Mucosa of rectum (tissue), 2 donors: ENCODE data around the gene MSX1.

Experiments used
- H3K27ac ChIP-seq, 2 donors: one replicate each; pipeline ENCODE4 v1.7.0; 2013; ENCODE audit warnings: inconsistent platforms in 2 of 2, low read depth in 2 of 2, low read length in 2 of 2
- H3K27me3 ChIP-seq, 2 donors: one replicate each; pipeline ENCODE4 v1.7.0; 2013; ENCODE audit warnings: low read length in 2 of 2; ENCODE audit not compliant: control insufficient read depth in 2 of 2, insufficient read depth in 2 of 2
- H3K36me3 ChIP-seq, 2 donors: one replicate each; pipeline ENCODE4 v1.7.0; 2013; ENCODE audit warnings: low read length in 2 of 2; ENCODE audit not compliant: control insufficient read depth in 2 of 2, insufficient read depth in 2 of 2
- H3K4me1 ChIP-seq, 2 donors: one replicate each; pipeline ENCODE4 v1.7.0; 2013; ENCODE audit warnings: low read length in 2 of 2, mild to moderate bottlenecking in 1 of 2; ENCODE audit not compliant: control insufficient read depth in 2 of 2, insufficient read depth in 2 of 2
- H3K4me3 ChIP-seq, 2 donors: one replicate each; pipeline ENCODE4 v1.7.0; 2013; ENCODE audit warnings: low read length in 2 of 2
- H3K9ac ChIP-seq, 2 donors: one replicate each; pipeline ENCODE4 v1.7.0; 2013; ENCODE audit warnings: low read length in 2 of 2, low read depth in 1 of 2, mild to moderate bottlenecking in 1 of 2
- H3K9me3 ChIP-seq, 2 donors: one replicate each; pipeline ENCODE4 v1.7.0; 2013; ENCODE audit warnings: low read length in 2 of 2; ENCODE audit not compliant: control insufficient read depth in 2 of 2
- donor health status: healthy.
- donor health status: Normal muscosa, but diverticular disease.

Gene MSX1

GRCh38 chr4:4840351-4840750 is 19.1 kb upstream of the MSX1 start:
- no peak overlapping the region for H3K27ac ChIP-seq

GRCh38 chr4:4841156-4841555 is 18.3 kb upstream of the MSX1 start:
- Histone ChIP-seq H3K4me3 (no peak overlapping the region), H3K36me3 (no peaks in the 10 kb centered on the region), H3K9me3 (no peaks in the 10 kb centered on the region), H3K27ac (no peak overlapping the region), H3K9ac (no peak overlapping the region), H3K4me1 (peaks cover 0 to 2% of the 10 kb centered on the region in 2 donors), H3K27me3 (peaks cover 0 to 4% of the 10 kb centered on the region in 2 donors)

More at GRCh38 chr4:4840351-4840750, 19.1 kb upstream of the MSX1 start:
- peaks cover 0 to 2% of the 10 kb centered on the region in 2 donors for H3K4me1 ChIP-seq
- no peak overlapping the region for H3K4me3 ChIP-seq
- H3K27me3 ChIP-seq, result peaks cover 0 to 2% of the 10 kb centered on the region in 2 donors
- H3K36me3 ChIP-seq, result no peaks in the 10 kb centered on the region
- no peaks in the 10 kb centered on the region for H3K9me3 ChIP-seq
- no peak overlapping the region for H3K9ac ChIP-seq

DNA sequence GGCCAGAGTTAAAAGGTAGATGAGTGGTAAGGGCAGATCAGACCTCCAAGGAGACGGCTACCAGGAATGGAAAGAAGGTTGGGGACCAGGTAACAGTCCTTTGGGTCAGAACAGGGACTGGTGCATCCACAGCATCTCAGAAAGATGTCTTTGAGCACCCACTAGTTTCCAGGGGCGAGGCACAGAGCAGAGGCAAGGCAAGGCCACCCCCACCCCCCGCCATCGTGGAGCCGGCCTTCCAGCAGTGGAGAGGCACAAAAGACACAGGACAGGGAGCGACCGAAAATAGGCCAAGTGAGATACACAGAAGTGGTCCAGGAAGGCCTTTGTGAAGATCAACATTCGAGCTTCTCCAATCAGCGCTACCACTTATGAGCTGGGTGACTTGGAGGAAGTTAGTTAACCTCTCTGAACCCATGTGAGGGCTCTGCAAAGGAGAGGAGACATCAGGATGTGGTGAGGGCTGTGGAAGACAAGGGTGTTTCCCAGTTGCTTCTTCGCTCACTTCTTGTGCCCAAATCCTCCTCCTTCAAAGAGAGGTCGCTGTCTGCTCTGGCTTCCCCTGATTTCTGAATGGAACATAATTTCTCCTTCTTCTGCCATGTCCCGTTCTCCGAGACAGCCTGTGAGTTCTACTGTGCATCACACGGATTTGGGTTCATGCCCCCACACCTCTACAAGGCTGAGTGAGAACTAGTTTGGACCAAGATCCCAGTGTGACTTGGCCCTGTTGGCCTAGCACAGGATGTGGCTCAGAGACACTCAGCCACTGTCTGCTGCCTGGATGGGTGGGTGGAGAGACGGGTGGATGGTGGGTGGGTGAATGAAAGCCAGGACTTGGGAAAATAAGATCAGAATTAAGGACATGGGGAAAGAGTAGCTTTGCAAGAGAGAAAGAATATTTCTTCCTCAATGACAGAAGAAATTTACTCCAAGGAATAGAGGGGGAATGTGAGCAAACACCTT is 16.7 kb upstream of the MSX1 start:
- no peaks in the 10 kb centered on the region for H3K36me3 ChIP-seq
- H3K4me1 ChIP-seq, result peaks cover 0 to 2% of the 10 kb centered on the region in 2 donors
- H3K9ac ChIP-seq, result no peak overlapping the region
- peaks cover 3 to 6% of the 10 kb centered on the region in 2 donors for H3K27me3 ChIP-seq
- H3K9me3 ChIP-seq, result no peaks in the 10 kb centered on the region
- no peak overlapping the region for H3K4me3 ChIP-seq
- H3K27ac ChIP-seq, result no peak overlapping the region

DNA sequence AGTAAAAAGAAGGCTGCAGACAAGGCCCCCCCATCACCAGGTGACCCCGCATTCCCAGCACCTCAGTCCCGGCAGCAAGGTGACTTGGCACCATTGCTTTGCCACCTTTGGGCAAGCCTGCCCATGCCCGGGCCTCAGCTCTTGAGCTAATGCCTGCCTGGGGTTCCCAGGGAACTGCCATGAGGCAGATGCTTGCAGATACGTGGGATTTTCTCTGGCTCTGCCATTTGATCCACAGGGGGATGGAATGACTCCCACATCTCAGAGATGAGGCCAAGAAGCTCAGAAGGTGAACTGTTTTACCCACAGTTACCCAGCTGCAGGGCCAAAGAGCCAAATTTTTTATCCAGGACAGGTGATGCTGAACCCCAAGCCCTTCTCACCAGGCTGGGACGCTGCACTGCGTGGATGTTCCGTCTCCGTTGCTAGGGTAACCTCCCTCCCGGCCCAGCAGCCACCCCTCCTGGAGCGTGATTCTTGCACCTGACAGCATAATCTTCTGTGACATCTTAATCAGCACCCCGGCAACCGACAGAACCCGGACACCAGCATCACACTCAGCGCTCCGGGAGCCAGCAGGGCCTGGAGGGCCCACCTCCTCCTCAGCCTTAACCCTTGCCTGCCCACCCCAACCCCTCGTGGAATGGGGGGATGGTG is 15.7 kb upstream of the MSX1 start:
- no peaks in the 10 kb centered on the region for H3K9me3 ChIP-seq
- H3K4me1 ChIP-seq, result peaks cover 0 to under 1% of the 10 kb centered on the region in 2 donors
- no peak overlapping the region for H3K9ac ChIP-seq
- no peak overlapping the region for H3K4me3 ChIP-seq
- H3K27ac ChIP-seq, result no peak overlapping the region
- no peaks in the 10 kb centered on the region for H3K36me3 ChIP-seq
- peaks cover 3 to 11% of the 10 kb centered on the region in 2 donors for H3K27me3 ChIP-seq

GRCh38 chr4:4845027-4845426 is 14.4 kb upstream of the MSX1 start:
- Histone ChIP-seq H3K36me3 (no peaks in the 10 kb centered on the region), H3K27me3 (peaks cover 3 to 11% of the 10 kb centered on the region in 2 donors)

DNA sequence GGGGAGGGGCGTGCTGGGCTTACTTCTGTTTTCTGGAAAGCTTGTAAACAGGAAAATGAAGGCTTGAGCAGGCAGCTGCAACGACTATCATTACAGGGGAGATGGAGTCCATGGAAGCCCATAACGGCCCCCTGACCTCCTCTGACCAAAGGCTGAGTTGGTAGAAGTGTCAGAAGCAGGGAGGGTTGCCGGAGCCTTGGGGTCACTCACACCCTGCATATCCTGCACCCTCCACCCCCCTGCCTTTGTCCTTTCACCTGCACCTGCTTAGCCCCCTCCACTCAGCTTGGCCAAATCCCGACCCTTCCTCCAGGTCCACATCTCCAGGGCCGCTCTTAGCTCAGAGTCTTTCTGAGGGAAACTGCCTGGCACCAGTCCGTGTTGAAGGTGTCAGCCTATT is 12.5 kb upstream of the MSX1 start:
- no peaks in the 10 kb centered on the region for H3K9me3 ChIP-seq
- H3K4me1 ChIP-seq, result no peaks in the 10 kb centered on the region
- H3K36me3 ChIP-seq, result no peaks in the 10 kb centered on the region
- no peak overlapping the region for H3K9ac ChIP-seq
- no peak overlapping the region for H3K4me3 ChIP-seq
- H3K27ac ChIP-seq, result no peak overlapping the region
- H3K27me3 ChIP-seq, result peaks cover 5 to 21% of the 10 kb centered on the region in 2 donors

More at GRCh38 chr4:4845027-4845426, 14.4 kb upstream of the MSX1 start:
- no peaks in the 10 kb centered on the region for H3K9me3 ChIP-seq
- no peaks in the 10 kb centered on the region for H3K4me1 ChIP-seq
- no peak overlapping the region for H3K9ac ChIP-seq
- H3K27ac ChIP-seq, result no peak overlapping the region
- no peak overlapping the region for H3K4me3 ChIP-seq

- H3K4me3 ChIP-seq, result no peak overlapping the region
- peaks cover 20 to 36% of the 10 kb centered on the region in 2 donors for H3K27me3 ChIP-seq
- H3K9me3 ChIP-seq, result no peaks in the 10 kb centered on the region
- no peak overlapping the region for H3K9ac ChIP-seq
- H3K36me3 ChIP-seq, result no peaks in the 10 kb centered on the region
- peaks cover 4% of the 10 kb centered on the region in 2 donors for H3K4me1 ChIP-seq
- no peak overlapping the region for H3K27ac ChIP-seq
These were observed 10.9 kb upstream of the MSX1 start for GRCh38 chr4:4848540-4848939.

GRCh38 chr4:4849106-4849505 is 10.4 kb upstream of the MSX1 start:
- H3K36me3 ChIP-seq, result no peaks in the 10 kb centered on the region
- H3K4me1 ChIP-seq, result peaks cover 4% of the 10 kb centered on the region in 2 donors
- no peak overlapping the region for H3K27ac ChIP-seq
- H3K27me3 ChIP-seq, result peaks cover 25 to 41% of the 10 kb centered on the region in 2 donors
- no peak overlapping the region for H3K4me3 ChIP-seq
- no peaks in the 10 kb centered on the region for H3K9me3 ChIP-seq
- no peak overlapping the region for H3K9ac ChIP-seq

- H3K27ac ChIP-seq, result no peak overlapping the region
- no peaks in the 10 kb centered on the region for H3K36me3 ChIP-seq
- H3K4me1 ChIP-seq, result peaks cover 4% of the 10 kb centered on the region in 2 donors
- no peaks in the 10 kb centered on the region for H3K9me3 ChIP-seq
- H3K9ac ChIP-seq, result no peak overlapping the region
- peaks cover 31 to 47% of the 10 kb centered on the region in 2 donors for H3K27me3 ChIP-seq
- H3K4me3 ChIP-seq, result no peak overlapping the region
These were observed 9.8 kb upstream of the MSX1 start for GRCh38 chr4:4849524-4850193.
